NCI-H82 (cell line): ENCODE measurements around the gene DOK7.

Experiments
- DNase-seq: peaks from one replicate; lab custom pipeline; 2025; lab: John Stamatoyannopoulos, UW

DOK7 gene

DNA sequence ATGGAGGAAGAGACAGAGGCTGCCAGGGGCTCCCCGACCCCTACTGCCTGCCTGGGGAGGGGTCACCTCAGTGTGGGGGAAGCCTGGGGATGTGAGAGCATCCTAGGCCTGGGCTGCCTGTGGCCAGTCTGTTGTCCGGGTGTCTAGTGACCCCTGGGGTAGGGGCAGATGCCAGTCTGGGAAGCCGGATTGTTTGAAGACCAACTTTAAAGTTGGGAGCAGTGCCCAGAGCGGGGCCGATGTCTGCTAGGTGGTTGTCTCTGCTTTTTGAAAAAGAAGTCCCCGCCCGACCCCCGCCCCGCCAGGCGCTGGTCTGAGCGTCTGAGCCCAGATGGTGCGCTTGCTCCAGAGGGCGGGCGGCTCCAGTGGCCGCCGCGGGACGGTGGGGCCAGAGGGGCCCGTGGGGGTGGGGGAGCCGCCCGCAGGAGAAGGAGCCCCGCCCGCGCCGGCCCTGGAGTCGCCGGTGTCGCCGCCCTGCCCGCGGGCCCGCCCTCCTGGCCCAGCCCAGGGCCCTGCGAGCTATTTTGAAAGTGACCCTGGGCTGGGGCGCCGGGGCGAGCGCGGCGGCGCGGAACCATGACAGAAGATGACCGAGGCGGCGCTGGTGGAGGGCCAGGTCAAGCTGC lies at the start of gene DOK7:
DOK7 (plus strand) TSS at position 517 of the 626 bp plus-strand sequence; CDS start at position 587, 70 bp downstream.
- DNase-seq = no peak

GRCh38 chr4:3413675-3414420 lies 49.3 kb upstream of the DOK7 start:
- DNase-seq = no peak

- no peak for DNase-seq
Measured at GRCh38 chr4:3414421-3415279, 48.5 kb upstream of the DOK7 start.

DNA sequence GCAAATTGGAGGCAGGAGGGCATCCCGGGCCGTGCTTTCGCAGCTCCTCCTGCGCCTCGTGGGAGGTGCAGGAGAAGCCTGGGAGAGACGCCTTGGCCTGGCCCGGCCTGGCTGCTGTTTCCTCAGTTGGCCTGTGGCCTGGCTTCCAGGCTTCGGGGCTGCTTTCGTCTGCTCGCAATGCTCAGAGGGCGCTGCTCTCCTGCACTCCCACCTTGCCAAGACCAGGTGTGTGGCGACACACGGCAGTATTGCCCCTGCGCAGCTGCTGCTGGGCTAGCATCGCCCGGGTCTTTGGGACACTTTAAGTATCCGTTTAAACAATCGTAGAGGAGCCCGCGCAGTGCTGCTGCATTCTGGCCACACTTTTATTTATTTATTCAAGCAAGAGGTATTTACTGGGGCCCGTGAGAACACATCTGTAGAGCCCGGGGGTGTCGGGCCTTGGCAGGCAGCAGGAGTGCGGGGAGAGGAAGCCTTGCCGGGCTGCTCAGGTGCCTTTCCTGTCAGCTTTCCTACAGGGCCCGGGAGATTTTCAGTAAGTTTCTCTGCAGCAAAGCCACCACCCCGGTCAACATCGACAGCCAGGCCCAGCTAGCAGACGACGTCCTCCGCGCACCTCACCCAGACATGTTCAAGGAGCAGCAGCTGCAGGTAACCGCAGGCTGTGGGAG lies 47.5 kb upstream of the DOK7 start:
- DNase-seq = no peak

DNA sequence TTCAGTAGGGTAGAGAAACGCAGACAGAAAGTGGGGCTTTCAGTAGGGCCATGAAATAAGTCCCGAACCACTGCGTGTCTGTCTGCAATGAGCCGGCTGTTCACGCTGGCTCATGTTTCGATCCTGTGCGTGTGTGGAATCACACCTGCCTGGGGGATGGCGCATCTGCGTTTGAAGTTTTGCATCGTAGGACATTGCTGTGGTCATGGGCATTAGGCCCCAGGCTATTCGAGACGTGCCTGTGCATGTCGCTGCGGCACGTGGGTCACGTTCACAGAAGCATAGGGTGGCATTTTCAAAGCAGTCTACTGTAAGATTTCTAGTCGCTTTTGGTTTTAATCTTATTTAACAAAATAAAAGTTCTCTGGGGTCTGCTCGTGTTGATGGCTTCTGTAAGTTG lies 46.8 kb upstream of the DOK7 start:
- DNase-seq = no peak

DNA sequence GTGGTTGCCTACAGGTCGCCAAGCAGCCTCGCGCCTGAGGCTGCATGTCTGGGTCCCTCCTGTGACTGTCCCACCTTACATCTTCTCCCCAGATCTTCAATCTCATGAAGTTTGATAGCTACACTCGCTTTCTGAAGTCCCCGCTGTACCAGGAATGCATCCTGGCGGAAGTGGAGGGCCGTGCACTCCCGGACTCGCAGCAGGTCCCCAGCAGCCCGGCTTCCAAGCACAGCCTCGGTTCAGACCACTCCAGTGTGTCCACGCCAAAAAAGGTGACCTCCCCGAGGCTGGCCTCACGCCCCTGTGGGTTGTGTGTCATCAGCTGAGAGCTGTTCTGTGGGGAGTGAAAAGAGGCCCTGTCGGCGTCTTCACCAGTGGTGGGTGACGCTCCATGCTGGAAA lies 46.3 kb upstream of the DOK7 start:
- no peak for DNase-seq

- no peak for DNase-seq
Measured at GRCh38 chr4:3417448-3417847, 45.7 kb upstream of the DOK7 start.

GRCh38 chr4:3418029-3418762 lies 44.9 kb upstream of the DOK7 start:
- no peak for DNase-seq

- no peak for DNase-seq
Measured at GRCh38 chr4:3419836-3420605, 43.1 kb upstream of the DOK7 start.

DNA sequence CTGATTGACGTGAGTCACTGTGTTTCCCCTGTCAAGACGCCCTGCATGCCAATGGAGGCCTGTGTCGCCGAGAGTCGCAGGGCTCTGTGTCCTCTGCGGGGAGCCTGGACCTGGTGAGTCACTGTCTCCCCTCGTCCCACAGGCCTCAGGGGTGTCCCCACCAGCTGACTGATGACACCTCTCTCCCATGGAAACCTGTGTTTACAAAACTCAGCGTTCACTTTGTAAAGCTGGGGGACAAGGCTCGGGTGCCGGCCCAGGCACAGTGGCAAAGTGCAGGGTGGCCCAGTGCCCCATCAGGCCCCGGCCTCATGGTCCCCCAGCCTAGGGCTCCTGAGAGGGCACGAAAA lies 42.5 kb upstream of the DOK7 start:
- DNase-seq = no peak

DNA sequence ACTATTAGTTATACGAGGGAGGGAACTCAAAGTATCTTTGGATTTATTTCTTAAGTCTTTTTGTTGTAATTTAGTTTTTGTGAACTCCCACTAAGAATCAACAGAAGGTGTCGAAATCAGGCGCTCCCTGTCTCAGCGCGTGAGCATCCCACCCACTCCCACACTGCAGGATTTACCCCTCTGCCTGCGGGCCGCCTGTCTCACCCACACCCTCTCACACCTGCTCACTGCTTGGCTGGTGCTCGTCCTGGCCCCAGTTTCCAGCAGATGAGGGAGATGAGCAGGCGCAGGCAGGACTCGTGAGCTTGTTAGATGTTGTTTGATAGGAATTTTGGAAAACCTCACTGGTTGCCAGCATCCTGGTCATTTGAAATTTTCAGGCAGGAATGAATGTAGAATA lies 42.1 kb upstream of the DOK7 start:
- DNase-seq = no peak

DNA sequence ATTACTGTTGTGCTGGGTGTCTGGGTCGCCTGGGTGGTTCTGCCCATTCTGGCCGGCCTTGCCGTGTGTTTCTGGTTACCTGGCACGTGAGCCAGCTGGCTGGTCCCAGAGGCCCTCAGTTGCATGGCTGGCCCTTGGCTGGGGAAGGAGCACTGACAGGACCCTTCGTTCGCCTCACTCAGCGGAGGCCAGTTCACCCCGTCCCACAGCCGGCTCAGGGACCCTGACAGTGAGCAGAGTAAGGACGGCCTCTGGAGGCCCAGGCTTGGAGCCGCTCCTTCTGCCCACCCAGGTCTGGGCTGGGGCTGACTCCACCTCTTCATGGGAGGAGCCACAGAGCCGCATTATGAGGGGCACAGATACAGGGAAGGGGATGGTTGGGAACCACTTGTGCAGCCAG lies 41.6 kb upstream of the DOK7 start:
- DNase-seq = no peak

DNA sequence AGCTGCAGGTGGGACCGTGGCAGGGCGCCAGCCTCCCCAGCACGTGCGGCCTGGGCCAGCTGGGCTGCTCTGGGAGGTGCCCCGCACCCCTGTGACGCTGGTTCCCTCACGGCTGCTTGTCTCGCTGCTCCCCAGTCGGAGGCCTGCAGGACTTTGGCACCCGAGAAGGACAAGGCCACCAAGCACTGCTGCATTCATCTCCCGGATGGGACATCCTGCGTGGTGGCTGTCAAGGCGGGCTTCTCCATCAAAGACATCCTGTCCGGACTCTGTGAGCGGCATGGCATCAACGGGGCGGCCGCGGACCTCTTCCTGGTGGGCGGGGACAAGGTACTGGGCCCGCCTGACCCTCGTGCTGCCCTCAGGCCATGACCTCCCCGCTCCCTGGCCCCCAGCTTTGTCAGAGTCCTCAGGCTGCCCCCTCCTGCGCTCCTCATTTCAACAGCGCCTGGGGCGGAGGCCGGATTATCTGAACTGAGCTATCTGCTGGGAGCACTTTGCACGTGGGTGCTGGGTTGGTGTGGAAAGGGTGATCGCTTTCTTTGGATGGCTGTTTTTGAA lies 40.8 kb upstream of the DOK7 start:
- no peak for DNase-seq

DNA sequence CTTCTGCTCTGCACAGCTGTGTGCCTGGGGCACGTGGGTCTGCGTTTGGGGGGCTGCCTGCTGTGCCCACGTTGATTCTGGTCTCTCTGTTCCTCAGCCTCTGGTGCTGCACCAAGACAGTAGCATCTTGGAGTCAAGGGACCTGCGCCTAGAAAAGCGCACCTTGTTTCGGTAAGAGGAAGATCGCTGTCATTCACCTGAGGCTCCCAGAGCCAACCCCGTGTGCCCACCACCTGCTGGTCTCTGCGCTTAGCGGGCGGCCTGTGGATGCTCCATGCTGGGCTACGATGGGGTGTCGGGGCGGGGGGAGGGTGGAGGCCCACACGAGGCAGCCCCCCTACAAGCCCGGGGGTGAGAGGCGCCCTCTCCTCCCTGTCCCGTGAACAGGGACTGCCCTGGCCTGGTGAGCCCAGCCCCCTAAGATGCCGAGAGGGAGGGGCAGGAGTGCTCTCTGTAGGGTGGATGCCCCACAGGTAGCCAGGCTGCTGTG lies 40.3 kb upstream of the DOK7 start:
- DNase-seq = no peak

DNA sequence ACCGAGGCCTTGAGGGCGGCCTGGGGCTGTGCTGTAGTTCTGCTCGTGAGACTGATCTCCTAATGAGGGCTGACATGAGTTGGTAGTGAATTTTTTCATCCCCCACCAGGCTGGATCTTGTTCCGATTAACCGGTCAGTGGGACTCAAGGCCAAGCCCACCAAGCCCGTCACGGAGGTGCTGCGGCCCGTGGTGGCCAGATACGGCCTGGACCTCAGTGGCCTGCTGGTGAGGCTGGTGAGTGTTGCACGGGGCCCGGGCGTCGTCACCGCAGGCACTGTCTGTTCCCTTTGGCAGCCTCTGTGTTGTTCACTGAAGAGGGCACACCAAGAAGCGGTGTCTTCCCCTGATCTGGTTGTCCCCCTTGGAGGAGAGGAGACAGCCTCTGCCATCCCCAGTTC lies 39.7 kb upstream of the DOK7 start:
- no peak for DNase-seq

GRCh38 chr4:3423952-3424351 lies 39.2 kb upstream of the DOK7 start:
- DNase-seq = no peak

DNA sequence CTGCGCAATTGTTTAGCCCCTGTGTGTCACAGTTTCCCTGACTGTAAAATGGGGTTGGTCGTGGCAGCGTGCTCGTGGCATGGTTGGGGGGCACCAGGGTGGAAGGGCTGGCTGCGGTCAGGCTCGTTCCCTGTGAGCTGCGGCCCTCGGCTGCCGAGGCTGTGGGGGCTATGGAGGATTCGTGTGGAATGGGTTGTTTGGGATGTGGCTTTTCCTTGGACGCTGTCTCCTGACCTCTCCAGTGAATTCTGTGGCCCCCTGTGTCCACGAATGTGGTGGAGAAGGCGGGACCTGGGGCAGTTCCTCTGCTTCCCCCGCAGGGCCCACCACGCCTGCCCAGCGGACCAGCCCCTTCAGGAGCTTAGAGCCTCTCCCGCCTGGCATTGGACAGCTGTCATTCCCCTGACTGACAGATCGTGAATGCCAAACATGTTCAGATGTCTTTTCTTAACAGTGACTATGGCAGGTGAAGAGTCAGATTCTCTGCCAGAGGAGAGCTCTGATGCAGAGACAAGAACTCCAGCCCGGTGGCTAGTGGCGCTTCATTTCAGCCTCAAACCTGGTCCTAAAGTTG lies 38.5 kb upstream of the DOK7 start:
- DNase-seq = no peak

GRCh38 chr4:3426465-3427133 lies 36.5 kb upstream of the DOK7 start:
- no peak for DNase-seq

DNA sequence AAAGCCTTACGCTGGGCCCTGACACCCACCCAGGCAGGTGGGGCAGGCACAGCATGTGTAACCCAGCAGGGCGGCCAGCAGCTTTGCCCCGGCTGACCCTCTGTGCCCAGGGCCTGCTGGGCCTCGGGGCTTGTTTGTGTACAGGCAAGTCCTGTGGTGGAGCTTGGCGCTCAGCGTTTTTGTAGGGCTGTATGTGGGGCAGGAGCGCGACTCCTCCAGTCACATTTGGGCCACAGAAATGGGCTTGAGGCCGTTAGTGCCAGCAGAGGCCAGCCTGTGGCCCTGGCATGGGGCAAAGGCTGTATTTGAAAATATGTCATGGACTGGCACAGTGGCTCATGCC lies 36.0 kb upstream of the DOK7 start:
- no peak for DNase-seq
